ENCODE data around the gene ALG8. TPM values are rescaled to one million over a fixed set of nuclear protein-coding genes. Genes with fewer than 3 reads are reported as not detected.

Gene ALG8
- total RNA-seq, 6 donors from 2014 or later, result 5.2 to 31.4 (median 23.0) TPM

GRCh38 chr11:78050964-78051831 is 88.2 kb downstream of the ALG8 start:
- WGBS, 2 donors, result 81 to 82% methylated on average over 6 of the region's 6 CpGs
- H3K36me3 ChIP-seq, result no peaks in the 10 kb centered on the region
- peaks cover 0 to 8% (median 1%) of the 10 kb centered on the region in 4 donors for H3K4me1 ChIP-seq
- DNase-seq (no peak), ATAC-seq (ENCODE audit: low FRiP score in 2 of 2) (no peak)
- no peak overlapping the region for H3K27ac ChIP-seq
- H3K27me3 ChIP-seq, result no peaks in the 10 kb centered on the region
- H3K4me3 ChIP-seq, result no peak overlapping the region
- H3K9me3 ChIP-seq, result no peaks in the 10 kb centered on the region
- TF ChIP-seq POLR2A (IDR thresholded peaks at IDR 0.05) (no peak), EP300 (IDR thresholded peaks at IDR 0.05) (no peak), CTCF (IDR thresholded peaks at IDR 0.05) (no peak), POLR2AphosphoS5 (IDR thresholded peaks at IDR 0.05) (no peak)

Small RNAs within 50 kb of the gene (small RNA-seq; reads per million reads assigned to genes)
- 0 reads per million in 4 donors for gene RNU6-126P

Other genes with a start within 250 kb of the ALG8 start
- gene INTS4, start 145.0 kb downstream of the ALG8 start, total RNA-seq, result 10 to 100 TPM; 15.3 to 58.7 (median 28.8) TPM
- 10 to 100 TPM; 10.3 to 28.6 (median 24.3) TPM for gene KCTD14, start 116.3 kb downstream of the ALG8 start, total RNA-seq
- gene THRSP, start 75.8 kb downstream of the ALG8 start, total RNA-seq, result under 1 TPM in 1 of 6 donors, not detected in 5; 0.17 TPM
- gene NDUFC2, start 59.8 kb downstream of the ALG8 start, total RNA-seq, result 100 to 1,000 TPM in 3 of 6 donors, 10 to 100 TPM in 3; 19.9 to 155 (median 91.4) TPM
- gene KCTD21, start 49.0 kb upstream of the ALG8 start, total RNA-seq, result 10 to 100 TPM in 4 of 6 donors, 1 to 10 TPM in 2; 8.4 to 18.9 (median 10.7) TPM
- 10 to 100 TPM in 2 of 6 donors, 1 to 10 TPM in 4; 5.8 to 37.7 (median 8.0) TPM for gene USP35, start 49.3 kb upstream of the ALG8 start, total RNA-seq